IMR-90 (cell line): Measurements from ENCODE around the gene LYRM9. TPM values are rescaled to one million over a fixed set of nuclear protein-coding genes. Genes with fewer than 3 reads are reported as not detected.
A peak's percentile ranks its signal among the peaks of the same experiment; 100 is the strongest.

ENCODE experiments used
- ATAC-seq: fragments of 200-7000 bp; cut with Tn5 transposase; 2 replicates; pipeline ENCODE4 v1.9.1; 2020; ENCODE audit warnings: low read depth, mild to moderate bottlenecking, moderate library complexity
- BruUV-seq: library from RNA; stranded (reverse); fragments of 400-500 nt; replicated peaks from 2 replicates; lab custom pipeline; 2021; lab: Mats Ljungman, UMichigan
- CTCF ChIA-PET: fragments of 300-600 bp; formaldehyde crosslinking; extraction: SDS; loops from one replicate; lab custom pipeline; 2021; ENCODE audit warnings: antibody characterized with exemption; lab: Yijun Ruan, JAX
- POLR2A ChIA-PET: fragments of 300-600 bp; sonication (Branson Sonifier 250); formaldehyde crosslinking; loops from one replicate; lab custom pipeline; 2022; ENCODE audit warnings: antibody characterized with exemption; ENCODE audit not compliant: unreplicated experiment; lab: Charles Lee
- DNase-seq: peaks from one replicate; pipeline ENCODE4 v3.0.0; 2013
- H2AFZ ChIP-seq: replicated peaks from 2 replicates; pipeline ENCODE3; 2013; ENCODE audit warnings: low read length, mild to moderate bottlenecking; ENCODE audit not compliant: poor library complexity
- H2AK5ac ChIP-seq: 2 replicates; pipeline ENCODE4 v1.6.1; 2013; ENCODE audit warnings: low read depth, low read length, inconsistent platforms
- H2AK9ac ChIP-seq: replicated peaks from 2 replicates; pipeline ENCODE3; 2013; ENCODE audit warnings: mild to moderate bottlenecking, low read depth, low read length, moderate library complexity; ENCODE audit not compliant: poor library complexity
- H2BK120ac ChIP-seq: 2 replicates; pipeline ENCODE4 v1.6.1; 2013; ENCODE audit warnings: low read depth, low read length, inconsistent platforms
- H2BK15ac ChIP-seq: 3 replicates; pipeline ENCODE4 v1.6.1; 2013; ENCODE audit warnings: low read depth, low read length, inconsistent platforms
- H2BK20ac ChIP-seq: 2 replicates; pipeline ENCODE4 v1.6.1; 2013; ENCODE audit warnings: low read depth, mild to moderate bottlenecking, inconsistent platforms, low read length, moderate library complexity
- H2BK5ac ChIP-seq: 2 replicates; pipeline ENCODE4 v1.6.1; 2013; ENCODE audit warnings: mild to moderate bottlenecking, low read depth, low read length, inconsistent platforms; ENCODE audit not compliant: poor library complexity, severe bottlenecking
- H3K14ac ChIP-seq: replicated peaks from 2 replicates; pipeline ENCODE4 v1.6.1; 2013; ENCODE audit warnings: low read depth, low read length, inconsistent platforms
- H3K18ac ChIP-seq: 2 replicates; pipeline ENCODE4 v1.6.1; 2013; ENCODE audit warnings: low read depth, low read length, control low read depth
- H3K23ac ChIP-seq: 2 replicates; pipeline ENCODE4 v1.6.1; 2013; ENCODE audit warnings: low read depth, low read length, inconsistent platforms
- H3K27ac ChIP-seq: 2 replicates; pipeline ENCODE4 v1.5.1; 2013; ENCODE audit warnings: mild to moderate bottlenecking, control low read depth, low read length; ENCODE audit not compliant: insufficient read depth
- H3K27me3 ChIP-seq: 2 replicates; pipeline ENCODE4 v1.6.1; 2013; ENCODE audit warnings: low read length; ENCODE audit not compliant: control insufficient read depth, insufficient read depth
- H3K36me3 ChIP-seq: 2 replicates; pipeline ENCODE4 v1.6.1; 2013; ENCODE audit warnings: low read length, mixed read lengths; ENCODE audit not compliant: control insufficient read depth, insufficient read depth
- H3K4ac ChIP-seq: 2 replicates; pipeline ENCODE4 v1.6.1; 2013; ENCODE audit warnings: low read depth, low read length, inconsistent platforms
- H3K4me1 ChIP-seq: 2 replicates; pipeline ENCODE4 v1.6.1; 2013; ENCODE audit warnings: low read length, mixed read lengths; ENCODE audit not compliant: control insufficient read depth, insufficient read depth
- H3K4me2 ChIP-seq: 2 replicates; pipeline ENCODE4 v1.6.1; 2013; ENCODE audit warnings: low read depth, mild to moderate bottlenecking, control low read depth, low read length, moderate library complexity
- H3K4me3 ChIP-seq: 2 replicates; pipeline ENCODE4 v1.5.1; 2013; ENCODE audit warnings: low read depth, mild to moderate bottlenecking, control low read depth, low read length, moderate library complexity; ENCODE audit not compliant: insufficient read depth
- H3K56ac ChIP-seq: 2 replicates; pipeline ENCODE4 v1.6.1; 2013; ENCODE audit warnings: low read length, inconsistent platforms; ENCODE audit not compliant: insufficient read depth; ENCODE audit errors: extremely low read depth
- H3K79me1 ChIP-seq, 2 experiments: 2 replicates each; pipeline ENCODE4 v1.6.1; 2013; ENCODE audit warnings: low read length in 2 of 2, inconsistent platforms in 1 of 2, low read depth in 1 of 2
- H3K9ac ChIP-seq: 2 replicates; pipeline ENCODE4 v1.6.1; 2013; ENCODE audit warnings: low read depth, low read length, control low read depth
- H3K9me1 ChIP-seq: 2 replicates; pipeline ENCODE4 v1.6.1; 2013; ENCODE audit warnings: low read length, inconsistent platforms; ENCODE audit not compliant: insufficient read depth
- H3K9me3 ChIP-seq: 2 replicates; pipeline ENCODE4 v1.6.1; 2013; ENCODE audit warnings: low read length; ENCODE audit not compliant: control insufficient read depth, insufficient read depth
- H4K20me1 ChIP-seq: 2 replicates; pipeline ENCODE4 v1.6.1; 2013; ENCODE audit warnings: low read length, inconsistent platforms; ENCODE audit not compliant: insufficient read depth
- H4K5ac ChIP-seq: 2 replicates; pipeline ENCODE4 v1.6.1; 2013; ENCODE audit warnings: mild to moderate bottlenecking, low read depth, low read length, control low read depth
- H4K8ac ChIP-seq, 2 experiments: 2 replicates each; pipeline ENCODE4 v1.6.1; 2013; ENCODE audit warnings: low read depth in 2 of 2, low read length in 2 of 2, control low read depth in 1 of 2, inconsistent platforms in 1 of 2
- H4K91ac ChIP-seq: 2 replicates; pipeline ENCODE4 v1.6.1; 2013; ENCODE audit warnings: low read depth, low read length, inconsistent platforms; ENCODE audit not compliant: insufficient read depth
- CHD1 ChIP-seq: IDR thresholded peaks from 2 replicates; pipeline ENCODE4 v1.6.1; 2012; ENCODE audit warnings: low read depth, low read length, improper control_type of control experiment
- NFE2L2 ChIP-seq: fragments of 150-350 bp; IDR thresholded peaks from 2 replicates; pipeline ENCODE4 v1.6.1; 2016; ENCODE audit warnings: low read depth, mild to moderate bottlenecking, low read length
- RCOR1 ChIP-seq: IDR thresholded peaks from 2 replicates; pipeline ENCODE4 v1.6.1; 2012; ENCODE audit warnings: mild to moderate bottlenecking, low read length, improper control_type of control experiment; ENCODE audit not compliant: insufficient replicate concordance
- USF2 ChIP-seq: fragments of 150-350 bp; IDR thresholded peaks from 2 replicates; pipeline ENCODE4 v1.6.1; 2017; ENCODE audit warnings: mild to moderate bottlenecking, antibody characterized with exemption, low read length, low read depth
- WGBS, 2 experiments: methylation state at CpG; one replicate each; pipeline versions ENCODE4 v1.1.5 to v1.1.7; 2013; ENCODE audit warnings: missing lambda C conversion rate in 2 of 2; ENCODE audit not compliant: insufficient read length in 1 of 2; ENCODE audit errors: extremely low coverage in 2 of 2; 5-methylcytosine and 5-hydroxymethylcytosine counted together
- dilution Hi-C: fragments of 300-500 bp; cut with HindIII; formaldehyde crosslinking; loops from one replicate; pipeline ENCODE4 v1.14.3; 2018; ENCODE audit warnings: low sequenced_read_pairs; ENCODE audit not compliant: unreplicated experiment
- in situ Hi-C: fragments of 300-500 bp; cut with MboI; formaldehyde crosslinking; loops from 3 replicates; pipeline ENCODE4 v1.14.3; 2019; ENCODE audit warnings: low sequenced_read_pairs, inconsistent platforms, mixed read lengths
- intact Hi-C: fragments of 100-400 bp; cut with micrococcal nuclease; formaldehyde crosslinking; loops from 2 replicates; pipeline ENCODE4 v1.10.0; 2022
- polyA plus RNA-seq, 3 experiments: library from polyadenylated mRNA; depleted of rRNA; stranded (reverse); fragments of >200 nt; gene quantifications; 2 replicates each; pipeline ENCODE4 v1.2.3, GENCODE V29; 2012; ENCODE audit warnings: low replicate concordance in 1 of 3
- total RNA-seq: library from RNA; depleted of rRNA; stranded (reverse); fragments of >200 nt; gene quantifications from 2 replicates; pipeline ENCODE4 v1.2.3, GENCODE V29; 2012

The LYRM9 gene
- total and polyA plus RNA-seq, 2 of the 4 experiments (the other 2 are of a cell fraction): 3.2 to 4.8 TPM

GRCh38 chr17:27892542-27892865, 661 bp downstream of the LYRM9 start:
- BruUV-seq: no TSS peak
- H3K27me3 ChIP-seq: peaks cover 6% of the 10 kb centered on the region
- H3K23ac ChIP-seq: peak overlapping the region; percentile 54; the same call in 1 of the 2 replicates
- H3K56ac ChIP-seq: peak overlapping the region; percentile 62; the same call in 1 of the 2 replicates
- peak overlapping the region; percentile 50 for H3K18ac ChIP-seq
- H2AFZ ChIP-seq: peak overlapping the region; percentile 95
- H2AK5ac ChIP-seq: no peak overlapping the region; the same call in 1 of the 2 replicates
- peak overlapping the region; percentile 73 for H3K4me3 ChIP-seq
- H2BK120ac ChIP-seq: no peak overlapping the region; the same call in 1 of the 2 replicates
- no peaks in the 10 kb centered on the region for H4K20me1 ChIP-seq
- no peaks in the 10 kb centered on the region for H3K9me3 ChIP-seq
- H4K91ac ChIP-seq: peak overlapping the region; percentile 60; the same call in 1 of the 2 replicates
- H2BK20ac ChIP-seq: no peak overlapping the region
- H4K5ac ChIP-seq: peak overlapping the region; percentile 72
- no peak for ATAC-seq
- peak overlapping the region; percentile 94 for H3K9ac ChIP-seq
- peak overlapping the region; percentile 79 for H2AK9ac ChIP-seq
- H2BK5ac ChIP-seq: peak overlapping the region; percentile 46
- peak overlapping the region; percentile 81 for H3K4ac ChIP-seq
- dilution Hi-C loops: no loop called here
- H3K4me2 ChIP-seq: peak overlapping the region; percentile 85
- POLR2A ChIA-PET: no interaction called here
- H3K36me3 ChIP-seq: no peaks in the 10 kb centered on the region
- H3K79me1 ChIP-seq: 0 out of 4 replicates have a peak, but pooled peaks cover 0 to 8% of the 10 kb centered on the region in 2 experiments
- CTCF ChIA-PET: interaction anchor here (0.6 to 1.0 kb wide), 3 partner anchors 12 to 359 kb away, joined by 3 read pairs; no protein-coding TSS in a partner anchor
- TF ChIP-seq NFE2L2 (no peak), USF2 (no peak), RCOR1 (no peak), CHD1 (no peak)
- DNase-seq: no peak
- WGBS, 2 experiments: no CpG with 5 or more reads among the region's 3 CpGs
- H4K8ac ChIP-seq: peak overlapping the region; percentile 86 to 97
- in situ Hi-C loops: no loop called here
- no peak overlapping the region for H2BK15ac ChIP-seq
- peak overlapping the region; percentile 53 for H3K14ac ChIP-seq
- intact Hi-C loops: loop anchor here (2.0 to 10.0 kb wide), 6 partner anchors 155 to 445 kb away; partner anchors contain the start of genes IFT20, TMEM97 and TNFAIP1
- H3K27ac ChIP-seq: peak overlapping the region; percentile 72
- H3K4me1 ChIP-seq: peaks cover 6% of the 10 kb centered on the region
- 0 out of 2 replicates have a peak, but pooled peaks cover 3% of the 10 kb centered on the region for H3K9me1 ChIP-seq
